ENCODE data around the gene TMEM47.

Gene TMEM47

GRCh38 chrX:34585561-34585960, 71.5 kb downstream of the TMEM47 start:
- no peak overlapping the region for H3K27ac ChIP-seq
- no peak for TF ChIP-seq CTCF (conservative IDR thresholded peaks at IDR 0.05)

GRCh38 chrX:34584781-34585180, 72.3 kb downstream of the TMEM47 start:
- no peak overlapping the region for H3K27ac ChIP-seq
- no peak for TF ChIP-seq CTCF (conservative IDR thresholded peaks at IDR 0.05)

GRCh38 chrX:34580069-34580468, 77.0 kb downstream of the TMEM47 start:
- H3K27ac ChIP-seq: no peak overlapping the region
- no peak for TF ChIP-seq CTCF (conservative IDR thresholded peaks at IDR 0.05)

GRCh38 chrX:34578237-34578636, 78.8 kb downstream of the TMEM47 start:
- TF ChIP-seq CTCF (conservative IDR thresholded peaks at IDR 0.05): peak; percentile 62

More at GRCh38 chrX:34578237-34578636, 78.8 kb downstream of the TMEM47 start:
- no peak overlapping the region for H3K27ac ChIP-seq

Measured in VCaP (cell line).